B cell (primary cell): Measurements from ENCODE around the gene KCND2. TPM values are rescaled to one million over a fixed set of nuclear protein-coding genes. Genes with fewer than 3 reads are reported as not detected.

Experiments
- ATAC-seq: fragments of 200-7000 bp; cut with Tn5 transposase; one replicate; pipeline ENCODE4 v1.10.0; 2021; ENCODE audit warnings: low read depth, mild to moderate bottlenecking, moderate number of reproducible peaks, moderate library complexity
- CTCF ChIA-PET: fragments of 350-600 bp; sonication (Branson Sonifier 250); formaldehyde crosslinking; loops from one replicate; lab custom pipeline; 2021; ENCODE audit warnings: antibody characterized with exemption, inconsistent platforms; lab: Charles Lee
- POLR2A ChIA-PET: fragments of 350-600 bp; sonication (Branson Sonifier 250); formaldehyde crosslinking; loops from one replicate; lab custom pipeline; 2021; ENCODE audit warnings: antibody characterized with exemption; lab: Charles Lee
- DNase-seq: peaks from one replicate; pipeline ENCODE4 v3.0.0; 2013
- H2AFZ ChIP-seq: 2 replicates; pipeline ENCODE4 v1.6.1; 2012; ENCODE audit warnings: mild to moderate bottlenecking, low read depth, low read length; ENCODE audit not compliant: insufficient read depth, poor library complexity, severe bottlenecking
- H3K27ac ChIP-seq, 2 donors: 1 replicate in 1 of 2; 2 replicates in 1 of 2; pipeline ENCODE4 v1.5.1; 2012 to 2013; ENCODE audit warnings: low read length in 2 of 2, mild to moderate bottlenecking in 2 of 2, moderate library complexity in 1 of 2
- H3K27me3 ChIP-seq, 4 experiments: fragments of 200-600 bp in 1 of 4; sonication (generic) in 1 of 4; replicated peaks in 1 of 4; 1 replicate in 2 of 4; 2 replicates in 2 of 4; pipeline versions ENCODE4 v1.6.1 to v1.7.0; 2013 to 2016; ENCODE audit warnings: low read length in 3 of 4, mild to moderate bottlenecking in 2 of 4, mixed read lengths in 1 of 4, moderate library complexity in 1 of 4; ENCODE audit not compliant: insufficient read depth in 4 of 4, control insufficient read depth in 3 of 4; ENCODE audit errors: control extremely low read depth in 1 of 4
- H3K36me3 ChIP-seq, 2 experiments: replicated peaks in 1 of 2; 1 replicate in 1 of 2; 2 replicates in 1 of 2; pipeline versions ENCODE4 v1.6.1 to v1.7.1; 2013; ENCODE audit warnings: low read length in 1 of 2; ENCODE audit not compliant: insufficient read depth in 2 of 2, control insufficient read depth in 1 of 2; ENCODE audit errors: control extremely low read depth in 1 of 2, extremely low read depth in 1 of 2
- H3K4me1 ChIP-seq, 2 donors: fragments of 200-600 bp in 1 of 2; sonication (generic) in 1 of 2; 1 replicate in 1 of 2; 2 replicates in 1 of 2; pipeline versions ENCODE4 v1.5.1 to v1.6.1; 2013 to 2017; ENCODE audit warnings: low read length in 2 of 2; ENCODE audit not compliant: control insufficient read depth in 2 of 2, insufficient read depth in 2 of 2
- H3K4me2 ChIP-seq: replicated peaks from 2 replicates; pipeline ENCODE3; 2012; ENCODE audit warnings: mild to moderate bottlenecking, low read depth, low read length; ENCODE audit not compliant: poor library complexity, severe bottlenecking
- H3K4me3 ChIP-seq, 5 experiments: fragments of 200-600 bp in 1 of 5; sonication (generic) in 1 of 5; 1 replicate in 3 of 5; 2 replicates in 2 of 5; pipeline versions ENCODE4 v1.5.1 to v1.7.0; 2011 to 2016; ENCODE audit warnings: low read length in 4 of 5, mild to moderate bottlenecking in 4 of 5, low read depth in 2 of 5, control low read depth in 1 of 5, moderate library complexity in 1 of 5; ENCODE audit not compliant: insufficient read depth in 1 of 5; ENCODE audit errors: control extremely low read depth in 1 of 5, extremely low read depth in 1 of 5
- H3K79me2 ChIP-seq: fragments of 200-600 bp; sonication (generic); one replicate; pipeline ENCODE4 v1.6.0; 2016; ENCODE audit warnings: low read length; ENCODE audit not compliant: control insufficient read depth, insufficient read depth
- H3K9ac ChIP-seq: fragments of 200-600 bp; sonication (generic); 2 replicates; pipeline ENCODE4 v1.6.1; 2017; ENCODE audit warnings: mild to moderate bottlenecking, low read length, moderate library complexity
- H3K9me3 ChIP-seq, 3 donors: one replicate each; pipeline versions ENCODE4 v1.6.1 to v1.7.1; 2013; ENCODE audit warnings: low read length in 2 of 3; ENCODE audit not compliant: control insufficient read depth in 2 of 3, insufficient read depth in 1 of 3; ENCODE audit errors: control extremely low read depth in 1 of 3
- H4K20me1 ChIP-seq: 2 replicates; pipeline ENCODE4 v1.6.0; 2012; ENCODE audit warnings: mild to moderate bottlenecking, low read length; ENCODE audit not compliant: insufficient read depth, control insufficient read depth, poor library complexity, severe bottlenecking
- H3K27ac Mint-ChIP-seq: one replicate; pipeline ENCODE4 v1.8.0; 2021; ENCODE audit warnings: mixed read lengths
- H3K27me3 Mint-ChIP-seq: one replicate; pipeline ENCODE4 v1.8.0; 2021; ENCODE audit warnings: mixed read lengths
- H3K4me1 Mint-ChIP-seq: one replicate; pipeline ENCODE4 v1.8.0; 2021; ENCODE audit warnings: mixed read lengths
- H3K4me3 Mint-ChIP-seq: one replicate; pipeline ENCODE4 v1.8.0; 2021; ENCODE audit warnings: mixed read lengths
- H3K9me3 Mint-ChIP-seq: one replicate; pipeline ENCODE4 v1.8.0; 2022; ENCODE audit warnings: mixed read lengths; ENCODE audit not compliant: insufficient read depth
- EZH2 ChIP-seq: IDR thresholded peaks from 2 replicates; pipeline ENCODE4 v1.6.1; 2012; ENCODE audit warnings: borderline replicate concordance, low read depth, mild to moderate bottlenecking, moderate library complexity, low read length; ENCODE audit not compliant: insufficient read depth, poor library complexity, severe bottlenecking
- WGBS: methylation state at CpG from one replicate; pipeline ENCODE4 v1.1.5; 2013; ENCODE audit warnings: missing lambda C conversion rate; ENCODE audit not compliant: insufficient coverage; 5-methylcytosine and 5-hydroxymethylcytosine counted together
- intact Hi-C: fragments of 100-400 bp; cut with micrococcal nuclease; formaldehyde crosslinking; loops from one replicate; pipeline ENCODE4 v1.10.0; 2022
- polyA plus RNA-seq: library from polyadenylated mRNA; depleted of rRNA; stranded (reverse); fragments of >200 nt; gene quantifications from 2 replicates; pipeline ENCODE4 v1.2.3, GENCODE V29; 2012
- total RNA-seq, 2 donors: library from RNA; stranded (reverse); fragments of 120-200 nt in 1 of 2; gene quantifications; 1 replicate in 1 of 2; 2 replicates in 1 of 2; pipeline versions ENCODE4 v1.2.3 to v1.2.4, GENCODE V29; 2013 to 2022
- TF ChIP-seq, protein P1 (sequence below): fragments of 200-600 bp; IDR thresholded peaks from one replicate; pipeline ENCODE4 v1.8.0; 2022; ENCODE audit warnings: antibody characterized with exemption, mild to moderate bottlenecking

KCND2 gene
- total and polyA plus RNA-seq, 2 donors (not counting 1 experiment from before 2014, with no cell fraction given), result not detected

DNA sequence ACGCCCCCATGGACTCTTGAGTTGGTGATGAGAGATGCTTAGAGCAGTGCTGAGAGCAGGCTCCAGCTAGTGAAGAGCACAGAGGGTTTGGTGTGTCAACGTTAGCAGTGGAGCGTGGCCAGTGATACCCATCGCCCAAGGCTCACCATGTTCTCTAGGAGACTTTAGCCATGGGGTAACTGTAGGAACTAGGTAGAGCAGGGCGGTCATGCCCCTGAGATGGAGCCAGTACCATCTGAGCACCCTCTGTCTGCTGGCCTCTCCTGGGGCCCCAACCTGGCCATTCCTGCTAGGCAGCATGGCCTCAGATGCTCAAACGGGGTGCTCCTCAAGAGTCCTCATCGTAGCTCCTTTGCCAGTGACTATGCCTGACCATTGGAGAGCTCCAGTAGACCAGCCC is 179.7 kb downstream of the KCND2 start:
- WGBS, result 87% methylated on average over 7 of the region's 7 CpGs
- Histone ChIP-seq H3K4me2 (no peak overlapping the region), H2AFZ (no peak overlapping the region), H3K36me3 (no peaks in the 10 kb centered on the region), H3K9ac (no peak overlapping the region), H3K27ac (no peak overlapping the region), H3K4me1 (no peaks in the 10 kb centered on the region), H3K79me2 (no peaks in the 10 kb centered on the region), H3K4me3 (no peak overlapping the region), H3K27me3 (no peaks in the 10 kb centered on the region), H4K20me1 (no peaks in the 10 kb centered on the region), H3K9me3 (peaks cover 0 to 19% (median 6%) of the 10 kb centered on the region in 3 donors)
- H3K4me1 Mint-ChIP-seq, result no peaks in the 10 kb centered on the region
- intact Hi-C loops, result no loop called here
- H3K27me3 Mint-ChIP-seq, result no peaks in the 10 kb centered on the region
- no peak for TF ChIP-seq EZH2
- TF ChIP-seq, protein P1, sequence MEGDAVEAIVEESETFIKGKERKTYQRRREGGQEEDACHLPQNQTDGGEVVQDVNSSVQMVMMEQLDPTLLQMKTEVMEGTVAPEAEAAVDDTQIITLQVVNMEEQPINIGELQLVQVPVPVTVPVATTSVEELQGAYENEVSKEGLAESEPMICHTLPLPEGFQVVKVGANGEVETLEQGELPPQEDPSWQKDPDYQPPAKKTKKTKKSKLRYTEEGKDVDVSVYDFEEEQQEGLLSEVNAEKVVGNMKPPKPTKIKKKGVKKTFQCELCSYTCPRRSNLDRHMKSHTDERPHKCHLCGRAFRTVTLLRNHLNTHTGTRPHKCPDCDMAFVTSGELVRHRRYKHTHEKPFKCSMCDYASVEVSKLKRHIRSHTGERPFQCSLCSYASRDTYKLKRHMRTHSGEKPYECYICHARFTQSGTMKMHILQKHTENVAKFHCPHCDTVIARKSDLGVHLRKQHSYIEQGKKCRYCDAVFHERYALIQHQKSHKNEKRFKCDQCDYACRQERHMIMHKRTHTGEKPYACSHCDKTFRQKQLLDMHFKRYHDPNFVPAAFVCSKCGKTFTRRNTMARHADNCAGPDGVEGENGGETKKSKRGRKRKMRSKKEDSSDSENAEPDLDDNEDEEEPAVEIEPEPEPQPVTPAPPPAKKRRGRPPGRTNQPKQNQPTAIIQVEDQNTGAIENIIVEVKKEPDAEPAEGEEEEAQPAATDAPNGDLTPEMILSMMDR, result no peak
- no peak overlapping the region for H3K27ac Mint-ChIP-seq
- CTCF ChIA-PET, result no interaction called here
- POLR2A ChIA-PET, result no interaction called here
- DNase-seq (no peak), ATAC-seq (no peak)
- H3K9me3 Mint-ChIP-seq, result peaks cover 16% of the 10 kb centered on the region
- no peak overlapping the region for H3K4me3 Mint-ChIP-seq

DNA sequence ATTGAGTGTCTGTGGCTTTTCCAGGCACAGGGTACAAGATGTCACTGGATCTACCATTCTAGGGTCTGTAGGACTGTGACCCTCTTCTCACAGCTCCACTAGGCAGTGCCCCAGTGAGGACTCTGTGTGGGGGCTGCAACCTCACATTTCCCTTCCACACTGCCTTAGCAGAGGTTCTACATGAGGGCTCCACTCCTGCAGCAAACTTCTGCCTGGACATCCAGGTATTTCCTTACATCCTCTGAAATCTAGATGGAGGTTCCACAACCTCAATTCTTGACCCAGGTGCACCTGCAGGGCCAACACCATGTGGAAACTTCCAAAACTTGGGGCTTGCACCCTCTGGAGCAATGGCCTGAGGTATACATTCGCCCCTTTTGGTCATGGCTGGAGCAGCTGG is 183.7 kb downstream of the KCND2 start:
- WGBS, result 54% methylated on average over 1 of the region's 1 CpG
- intact Hi-C loops, result no loop called here
- H3K9me3 ChIP-seq, result peaks cover 0 to 19% (median 6%) of the 10 kb centered on the region in 3 donors
- no peak overlapping the region for H3K27ac ChIP-seq
- no peaks in the 10 kb centered on the region for H3K27me3 Mint-ChIP-seq
- H3K9me3 Mint-ChIP-seq, result peaks cover 17% of the 10 kb centered on the region
- DNase-seq (no peak), ATAC-seq (no peak)
- H3K9ac ChIP-seq, result no peak overlapping the region
- H4K20me1 ChIP-seq, result no peaks in the 10 kb centered on the region
- no peak overlapping the region for H2AFZ ChIP-seq
- ChIA-PET CTCF (no interaction called here), POLR2A (no interaction called here)
- H3K4me2 ChIP-seq, result no peak overlapping the region
- no peaks in the 10 kb centered on the region for H3K36me3 ChIP-seq
- H3K79me2 ChIP-seq, result no peaks in the 10 kb centered on the region
- no peaks in the 10 kb centered on the region for H3K4me1 ChIP-seq
- no peak overlapping the region for H3K4me3 ChIP-seq
- H3K27ac Mint-ChIP-seq, result no peak overlapping the region
- TF ChIP-seq EZH2, result no peak
- H3K27me3 ChIP-seq, result no peaks in the 10 kb centered on the region
- H3K4me3 Mint-ChIP-seq, result no peak overlapping the region
- no peaks in the 10 kb centered on the region for H3K4me1 Mint-ChIP-seq
